ENCODE data around the gene VTCN1.

The VTCN1 gene

DNA sequence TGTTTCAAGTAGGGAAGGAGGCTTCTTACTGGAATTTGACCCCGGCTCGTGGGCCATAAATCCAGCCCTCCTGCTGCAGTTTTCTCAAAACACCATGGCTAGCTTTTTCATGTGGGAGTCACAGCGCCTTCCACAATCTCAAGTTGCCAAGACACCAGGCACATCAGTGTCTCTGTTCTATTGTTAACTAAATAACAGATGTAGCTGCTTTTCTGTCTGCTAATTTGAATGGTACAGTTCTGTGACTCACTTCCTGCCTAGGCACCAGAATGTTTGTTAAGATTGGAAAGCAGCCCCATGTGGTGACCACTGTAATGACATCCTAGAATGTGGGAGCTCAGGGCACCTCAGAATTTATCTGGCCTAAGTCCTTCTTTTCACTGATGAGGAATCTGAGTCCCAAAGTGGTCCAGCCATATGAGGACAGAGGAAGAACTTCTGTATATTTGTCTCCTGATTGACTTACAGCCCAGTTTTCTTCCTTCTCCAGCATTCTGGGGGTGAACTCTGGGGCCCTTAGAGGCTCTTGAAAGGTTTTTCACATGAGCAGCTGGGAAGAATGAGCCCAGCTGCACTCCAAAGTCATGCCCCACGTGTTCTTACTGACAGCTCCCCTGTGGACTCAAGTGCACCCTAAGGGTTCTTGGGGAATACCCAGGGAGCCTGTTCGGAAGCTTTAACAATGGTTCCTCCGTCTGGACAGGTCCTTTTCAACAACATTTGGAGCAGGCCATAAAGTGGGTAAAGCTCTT, 116.7 kb downstream of the VTCN1 start:
- no peak for DNase-seq

Data from activated T-cell treated with anti-CD3 and anti-CD28 coated beads, Interleukin-2, amount 50 U/mL, for 1 hour (primary cell).